Suppressor macrophage (primary cell): ENCODE measurements around the gene LRRC46.

Source experiments
- DNase-seq, 4 experiments: peaks; one replicate each; pipeline ENCODE4 v3.0.0-alpha.2; 2020 to 2022

The LRRC46 gene

GRCh38 chr17:47834756-47835155, 3.3 kb downstream of the LRRC46 start:
- peak in 1 of 4 experiments; percentile 20 for DNase-seq

- no peak for DNase-seq
Measured at GRCh38 chr17:47836601-47837000, 5.1 kb downstream of the LRRC46 start.

- no peak for DNase-seq
Measured at GRCh38 chr17:47837401-47838039, 6.0 kb downstream of the LRRC46 start.

- no peak for DNase-seq
Measured at GRCh38 chr17:47838636-47839035, 7.2 kb downstream of the LRRC46 start.

GRCh38 chr17:47839071-47839470, 7.6 kb downstream of the LRRC46 start:
- no peak for DNase-seq

- no peak for DNase-seq
Measured at GRCh38 chr17:47840001-47840741, 8.7 kb downstream of the LRRC46 start.

- peak; percentile 86 to 94 (median 92) for DNase-seq
Measured at GRCh38 chr17:47840742-47841487, 9.4 kb downstream of the LRRC46 start, which contains the start of gene SCRN2. SCRN2 (minus strand) TSS chr17:47841273; CDS start chr17:47840843, 430 bp downstream.

GRCh38 chr17:47841488-47842291, 10.2 kb downstream of the LRRC46 start:
- no peak for DNase-seq

- no peak for DNase-seq
Measured at GRCh38 chr17:47843391-47843730, 11.9 kb downstream of the LRRC46 start.

GRCh38 chr17:47844227-47844626, 12.8 kb downstream of the LRRC46 start:
- DNase-seq = no peak

- peak in 2 of 4 experiments; percentile 37 to 43 for DNase-seq
Measured at GRCh38 chr17:47844814-47845715, 13.6 kb downstream of the LRRC46 start.

GRCh38 chr17:47845716-47846075, 14.2 kb downstream of the LRRC46 start:
- no peak for DNase-seq

GRCh38 chr17:47846716-47847340, 15.4 kb downstream of the LRRC46 start:
- DNase-seq = no peak

GRCh38 chr17:47847341-47848197, 16.1 kb downstream of the LRRC46 start:
- DNase-seq = peak in 2 of 4 experiments; percentile 31 to 61

GRCh38 chr17:47848198-47848513, 16.7 kb downstream of the LRRC46 start:
- no peak for DNase-seq

- no peak for DNase-seq
Measured at GRCh38 chr17:47850373-47850691, 18.9 kb downstream of the LRRC46 start.

GRCh38 chr17:47850692-47851573, 19.5 kb downstream of the LRRC46 start, which contains the start of gene SP6:
SP6 (minus strand) TSS chr17:47851163; CDS start chr17:47848429, 2,734 bp downstream.
- DNase-seq = peak in 3 of 4 experiments; percentile 26 to 64 (median 46)

- no peak for DNase-seq
Measured at GRCh38 chr17:47851764-47852112, 20.3 kb downstream of the LRRC46 start.
